Urinary bladder (tissue), 4 donors: ENCODE data around the gene IFI30. TPM values are rescaled to one million over a fixed set of nuclear protein-coding genes. Genes with fewer than 3 reads are reported as not detected.

Experiments used
- DNase-seq: peaks from one replicate; pipeline ENCODE4 v3.0.0-alpha.2; 2015; ENCODE audit errors: extremely low spot score
- H3K27ac ChIP-seq: one replicate; pipeline ENCODE4 v1.5.1; 2013; ENCODE audit warnings: low read depth, mild to moderate bottlenecking, moderate library complexity
- H3K36me3 ChIP-seq: one replicate; pipeline ENCODE4 v1.6.1; 2013; ENCODE audit warnings: mild to moderate bottlenecking, moderate library complexity; ENCODE audit not compliant: insufficient read depth
- H3K4me1 ChIP-seq: one replicate; pipeline ENCODE4 v1.6.1; 2013; ENCODE audit warnings: mild to moderate bottlenecking, moderate library complexity; ENCODE audit not compliant: insufficient read depth
- H3K4me3 ChIP-seq: one replicate; pipeline ENCODE4 v1.5.1; 2013; ENCODE audit warnings: low read depth, low read length
- WGBS: extraction: QIAGEN DNeasy Blood & Tissue Kit; methylation state at CpG from one replicate; pipeline ENCODE4 v1.1.7; 2013; 5-methylcytosine and 5-hydroxymethylcytosine counted together
- polyA plus RNA-seq: library from polyadenylated mRNA; stranded (reverse); fragments of 200-250 nt; gene quantifications from one replicate; pipeline ENCODE4 v1.2.3, GENCODE V29; 2013
- total RNA-seq: library from RNA; depleted of rRNA; stranded (reverse); fragments of >200 nt; gene quantifications from one replicate; pipeline ENCODE4 v1.2.3, GENCODE V29; 2014
- donor health status: healthy with polysubstance abuse.
- donor health status: healthy.

IFI30 gene
- total and polyA plus RNA-seq, 2 donors = 6.6 to 90.6 TPM

DNA sequence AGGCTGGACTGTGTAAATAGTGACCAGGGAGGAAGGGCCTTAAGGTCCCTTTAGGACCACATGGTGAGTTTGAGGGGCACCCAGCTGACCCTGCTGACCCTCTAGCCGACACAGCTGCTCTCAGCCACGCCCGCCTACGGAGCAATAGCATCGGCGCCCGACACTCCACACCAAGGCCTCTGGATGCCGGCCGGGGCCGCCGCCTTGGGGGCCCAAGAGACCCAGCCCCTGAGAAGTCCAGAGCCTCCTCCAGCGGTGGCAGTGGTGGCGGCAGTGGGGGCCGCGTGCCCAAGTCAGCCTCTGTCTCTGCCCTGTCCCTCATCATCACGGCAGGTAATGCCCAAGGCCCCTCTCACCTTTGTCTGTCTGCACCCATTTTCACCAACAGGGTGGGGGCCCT lies 29.3 kb upstream of the IFI30 start:
- 92% methylated on average over 16 of the region's 16 CpGs for WGBS
- no peaks in the 10 kb centered on the region for H3K36me3 ChIP-seq
- DNase-seq = no peak
- no peak overlapping the region for H3K27ac ChIP-seq
- no peak overlapping the region for H3K4me3 ChIP-seq
- H3K4me1 ChIP-seq = no peaks in the 10 kb centered on the region

DNA sequence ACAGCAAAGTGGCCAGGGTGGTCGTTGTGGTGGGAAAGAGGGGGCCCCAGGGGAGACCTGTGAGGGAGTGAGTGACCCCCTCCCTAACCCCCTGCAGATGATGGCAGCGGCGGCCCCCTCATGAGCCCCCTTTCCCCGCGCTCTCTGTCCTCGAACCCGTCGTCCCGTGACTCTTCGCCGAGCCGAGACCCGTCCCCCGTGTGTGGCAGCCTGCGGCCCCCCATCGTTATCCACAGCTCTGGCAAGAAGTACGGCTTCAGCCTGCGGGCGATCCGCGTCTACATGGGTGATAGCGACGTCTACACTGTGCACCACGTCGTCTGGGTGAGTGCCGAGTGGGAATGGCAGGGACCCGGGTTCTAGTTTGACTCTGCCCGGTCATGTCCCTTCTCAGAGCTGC lies 28.7 kb upstream of the IFI30 start:
- WGBS = 97% methylated on average over 28 of the region's 28 CpGs
- no peaks in the 10 kb centered on the region for H3K36me3 ChIP-seq
- DNase-seq = no peak
- H3K4me3 ChIP-seq = no peak overlapping the region
- no peaks in the 10 kb centered on the region for H3K4me1 ChIP-seq
- no peak overlapping the region for H3K27ac ChIP-seq

DNA sequence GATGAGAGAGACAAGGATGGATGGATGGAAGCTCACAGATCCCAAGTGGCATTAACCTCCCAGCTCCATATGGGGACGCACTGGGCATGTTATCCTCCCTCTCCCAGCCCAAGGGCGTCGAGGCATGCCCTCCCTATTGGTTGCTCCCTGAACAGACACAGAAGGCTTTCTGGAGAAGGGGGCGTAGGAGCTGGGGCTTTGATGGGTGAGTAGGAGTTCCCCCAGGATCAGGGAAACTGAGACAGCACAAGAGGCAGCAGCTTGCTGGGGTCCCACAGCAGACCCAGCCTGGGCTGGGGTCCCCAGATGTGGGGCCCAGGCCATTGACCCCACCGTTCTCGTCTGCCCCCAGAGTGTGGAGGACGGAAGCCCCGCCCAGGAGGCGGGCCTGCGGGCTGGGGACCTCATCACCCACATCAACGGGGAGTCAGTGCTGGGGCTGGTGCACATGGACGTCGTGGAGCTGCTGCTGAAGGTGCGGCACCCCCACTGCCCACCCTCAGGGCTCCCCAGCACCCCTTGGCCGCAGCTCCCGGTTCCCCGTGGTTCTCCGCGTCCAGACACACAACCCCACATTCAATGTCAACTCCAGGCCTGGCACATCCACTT lies 28.1 kb upstream of the IFI30 start:
- H3K36me3 ChIP-seq = no peaks in the 10 kb centered on the region
- DNase-seq = no peak
- WGBS = 92% methylated on average over 19 of the region's 19 CpGs
- H3K4me1 ChIP-seq = no peaks in the 10 kb centered on the region
- no peak overlapping the region for H3K4me3 ChIP-seq
- H3K27ac ChIP-seq = no peak overlapping the region

DNA sequence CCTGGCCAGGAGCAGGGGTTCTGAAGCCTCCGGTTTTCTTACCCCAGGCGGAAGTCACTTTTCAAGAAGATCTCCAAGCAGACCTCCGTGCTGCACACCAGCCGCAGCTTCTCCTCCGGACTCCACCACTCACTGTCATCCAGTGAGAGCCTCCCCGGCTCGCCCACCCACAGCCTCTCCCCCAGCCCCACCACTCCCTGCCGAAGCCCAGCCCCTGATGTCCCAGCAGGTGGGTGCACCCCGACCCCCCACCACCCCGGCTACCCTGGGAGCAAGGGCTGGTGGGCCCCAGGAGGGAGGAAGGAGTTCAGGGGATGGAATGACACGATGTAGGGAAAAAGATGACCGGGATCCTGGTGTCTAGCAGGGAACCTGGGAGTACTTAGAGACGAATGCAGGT lies 26.2 kb upstream of the IFI30 start:
- H3K36me3 ChIP-seq = no peaks in the 10 kb centered on the region
- no peak overlapping the region for H3K4me3 ChIP-seq
- no peaks in the 10 kb centered on the region for H3K4me1 ChIP-seq
- DNase-seq = no peak
- H3K27ac ChIP-seq = no peak overlapping the region
- 93% methylated on average over 13 of the region's 13 CpGs for WGBS

DNA sequence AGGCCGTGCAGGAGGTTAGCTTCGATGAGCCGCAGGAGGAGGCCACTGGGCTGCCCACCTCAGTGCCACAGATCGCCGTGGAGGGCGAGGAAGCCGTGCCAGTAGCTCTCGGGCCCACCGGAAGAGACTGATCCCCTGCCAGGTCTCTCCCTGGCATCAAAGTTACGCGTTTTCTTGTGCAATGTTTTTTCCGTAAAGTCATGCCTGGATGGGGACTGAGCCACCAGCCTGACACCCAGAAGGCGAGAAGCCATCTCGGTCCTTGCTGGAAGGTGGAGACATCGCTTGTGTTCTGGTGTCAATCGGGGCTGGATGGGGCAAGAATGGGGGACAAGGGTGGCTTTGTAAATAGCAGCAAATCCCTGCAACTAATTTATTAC lies 24.0 kb upstream of the IFI30 start:
- WGBS = 88% methylated on average over 16 of the region's 16 CpGs
- Histone ChIP-seq H3K36me3 (no peaks in the 10 kb centered on the region), H3K4me1 (no peaks in the 10 kb centered on the region), H3K4me3 (no peak overlapping the region), H3K27ac (no peak overlapping the region)
- no peak for DNase-seq

DNA sequence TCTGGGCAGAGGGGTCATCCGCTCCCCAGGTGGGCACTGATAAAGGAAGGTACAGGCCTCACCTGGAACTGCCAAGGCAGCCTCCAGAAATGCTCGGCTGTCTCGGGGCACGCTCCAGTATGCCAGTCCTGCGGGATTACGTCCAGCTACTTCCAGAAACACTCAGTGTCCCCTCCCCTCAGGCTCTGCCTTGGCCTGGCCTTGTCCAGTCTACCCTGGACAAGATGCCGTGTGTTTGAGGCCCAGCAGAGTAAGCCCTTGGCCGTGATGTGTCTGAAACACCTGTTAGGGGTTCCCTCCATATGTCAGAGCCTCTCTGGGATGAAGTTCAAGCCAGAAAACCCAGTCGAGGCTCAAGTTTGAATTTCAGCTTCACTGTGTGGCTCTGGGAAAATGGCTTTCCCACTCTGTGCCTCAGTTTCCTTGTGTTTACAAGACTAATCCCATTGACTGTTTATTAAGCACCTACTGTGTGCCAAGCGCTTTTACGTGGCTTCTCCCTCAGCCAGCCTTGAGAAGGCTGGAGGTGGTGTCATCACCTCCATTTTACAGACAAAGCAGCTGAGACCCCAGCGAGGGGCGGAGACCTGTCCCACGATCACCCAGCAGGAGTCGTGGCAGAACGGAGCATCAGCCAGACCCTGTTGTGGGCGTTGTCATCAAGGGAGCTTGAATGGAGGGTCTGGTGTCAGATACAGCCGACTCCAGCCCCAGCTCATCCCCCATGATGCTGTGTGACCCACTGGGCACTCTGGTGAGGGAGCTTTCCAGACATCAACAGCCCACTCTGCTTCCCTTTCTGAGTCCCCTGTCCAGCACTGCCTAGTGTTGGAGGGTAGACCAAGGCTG lies 22.6 kb upstream of the IFI30 start:
- no peak overlapping the region for H3K27ac ChIP-seq
- H3K4me3 ChIP-seq = no peak overlapping the region
- H3K4me1 ChIP-seq = peaks cover 2% of the 10 kb centered on the region
- DNase-seq = no peak
- 81% methylated on average over 18 of the region's 18 CpGs for WGBS
- peaks cover 3% of the 10 kb centered on the region for H3K36me3 ChIP-seq

DNA sequence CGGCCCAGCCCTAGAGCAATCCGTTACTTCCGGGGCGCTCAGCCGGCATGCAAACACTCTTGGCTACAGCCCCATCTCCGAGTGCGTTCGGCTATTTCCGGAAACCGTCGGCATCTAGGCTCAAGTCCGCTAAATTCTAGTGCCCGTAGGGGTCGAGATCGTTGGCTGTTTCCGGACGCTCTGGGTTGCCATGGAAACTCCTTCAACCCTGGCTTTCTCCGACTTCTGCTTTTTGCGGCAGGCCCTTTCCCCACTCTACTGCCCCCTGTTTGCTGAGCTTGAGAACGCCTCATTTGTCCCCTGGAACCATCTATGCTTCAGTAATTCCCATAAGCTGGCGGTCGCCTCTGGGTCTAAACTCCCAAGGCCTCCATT lies 21.2 kb upstream of the IFI30 start:
- H3K4me1 ChIP-seq = peaks cover 2% of the 10 kb centered on the region

DNA sequence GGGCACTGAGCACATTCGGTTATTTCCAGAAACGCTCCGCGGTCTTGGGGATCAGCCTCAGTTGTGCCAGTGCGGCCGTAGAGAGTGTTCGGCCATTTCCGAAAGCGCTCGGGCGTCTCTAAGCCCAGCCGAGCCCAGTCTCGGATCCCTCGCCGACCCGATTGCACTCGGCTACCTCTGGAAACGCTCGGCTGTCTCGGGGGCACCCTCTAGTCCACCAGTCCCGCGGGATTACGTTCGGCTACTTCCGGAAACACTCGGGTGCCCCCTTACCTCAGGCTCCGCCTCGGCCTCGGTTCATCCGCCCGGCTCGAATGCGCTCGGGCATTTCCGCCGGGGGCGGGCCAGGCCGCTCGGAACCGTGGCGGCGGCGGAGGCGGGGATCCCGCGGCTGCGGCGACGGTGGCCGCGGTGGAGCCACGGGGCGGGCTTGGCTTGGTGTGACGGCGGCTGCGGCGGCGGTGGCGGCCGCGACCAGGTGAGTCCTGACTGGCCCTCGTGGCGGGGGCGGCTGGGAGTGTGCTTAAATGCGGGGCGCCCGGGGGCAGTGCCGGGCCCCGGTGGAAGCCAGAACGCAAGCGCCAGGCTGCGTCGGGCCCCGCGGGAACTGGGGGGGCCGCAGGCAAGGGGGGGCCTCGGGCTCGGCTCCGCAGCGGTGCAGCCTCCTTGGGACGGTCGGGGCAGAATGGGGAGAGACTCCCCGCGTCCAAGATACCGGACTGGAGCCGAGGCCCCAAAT lies 20.6 kb upstream of the IFI30 start, which contains the start of gene PIK3R2:
Gene PIK3R2 (plus strand): TSS at position 347 of the 739 bp plus-strand sequence. CDS start 2,717 bp downstream, outside the sequence.
- Histone ChIP-seq H3K4me1 (peaks cover 2% of the 10 kb centered on the region), H3K27ac (peak within 1 kb of the TSS; percentile 87), H3K36me3 (peaks cover 3% of the 10 kb centered on the region), H3K4me3 (peak within 1 kb of the TSS; percentile 68)
- WGBS = under 1% methylated on average over 86 of the region's 86 CpGs
- DNase-seq = peak; percentile 99

More for the DNA sequence above, 21.2 kb upstream of the IFI30 start:
- H3K27ac ChIP-seq = peak overlapping the region; percentile 87
- peak; percentile 95 for DNase-seq
- peaks cover 3% of the 10 kb centered on the region for H3K36me3 ChIP-seq
- under 1% methylated on average over 22 of the region's 22 CpGs for WGBS
- H3K4me3 ChIP-seq = peak overlapping the region; percentile 16

DNA sequence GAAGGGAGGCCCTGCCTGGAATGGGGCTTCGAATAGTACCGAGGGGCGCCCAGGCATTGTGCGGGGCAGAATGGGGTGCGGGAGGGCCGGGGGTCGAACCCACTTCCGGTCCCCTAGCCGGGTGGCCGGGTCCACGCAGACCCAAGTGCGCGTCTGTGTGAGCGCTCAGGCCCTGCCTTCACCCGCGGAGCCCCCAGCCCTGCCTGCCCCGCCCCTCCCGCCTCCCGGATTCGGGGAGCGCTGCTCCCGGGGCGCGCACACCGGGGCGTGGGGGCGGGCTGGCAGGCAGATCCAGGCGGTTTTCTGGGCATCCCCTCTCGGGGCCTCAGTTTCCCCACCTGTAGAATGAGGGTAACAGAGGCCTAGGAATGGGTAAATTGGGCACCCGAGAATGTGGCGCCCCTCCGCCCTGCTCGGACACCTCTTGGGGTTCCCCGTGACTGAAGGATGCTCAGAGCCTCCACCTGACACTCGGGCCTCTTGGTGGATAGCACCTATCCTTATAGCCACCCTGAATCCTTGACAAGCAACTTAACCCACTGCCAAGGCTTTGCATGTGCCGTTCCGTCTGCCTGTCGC lies 20.0 kb upstream of the IFI30 start:
- DNase-seq = no peak
- Histone ChIP-seq H3K4me1 (peaks cover 2% of the 10 kb centered on the region), H3K36me3 (peaks cover 3% of the 10 kb centered on the region), H3K4me3 (peak overlapping the region; percentile 68), H3K27ac (peak overlapping the region; percentile 87)
- 1% methylated on average over 38 of the region's 38 CpGs for WGBS

DNA sequence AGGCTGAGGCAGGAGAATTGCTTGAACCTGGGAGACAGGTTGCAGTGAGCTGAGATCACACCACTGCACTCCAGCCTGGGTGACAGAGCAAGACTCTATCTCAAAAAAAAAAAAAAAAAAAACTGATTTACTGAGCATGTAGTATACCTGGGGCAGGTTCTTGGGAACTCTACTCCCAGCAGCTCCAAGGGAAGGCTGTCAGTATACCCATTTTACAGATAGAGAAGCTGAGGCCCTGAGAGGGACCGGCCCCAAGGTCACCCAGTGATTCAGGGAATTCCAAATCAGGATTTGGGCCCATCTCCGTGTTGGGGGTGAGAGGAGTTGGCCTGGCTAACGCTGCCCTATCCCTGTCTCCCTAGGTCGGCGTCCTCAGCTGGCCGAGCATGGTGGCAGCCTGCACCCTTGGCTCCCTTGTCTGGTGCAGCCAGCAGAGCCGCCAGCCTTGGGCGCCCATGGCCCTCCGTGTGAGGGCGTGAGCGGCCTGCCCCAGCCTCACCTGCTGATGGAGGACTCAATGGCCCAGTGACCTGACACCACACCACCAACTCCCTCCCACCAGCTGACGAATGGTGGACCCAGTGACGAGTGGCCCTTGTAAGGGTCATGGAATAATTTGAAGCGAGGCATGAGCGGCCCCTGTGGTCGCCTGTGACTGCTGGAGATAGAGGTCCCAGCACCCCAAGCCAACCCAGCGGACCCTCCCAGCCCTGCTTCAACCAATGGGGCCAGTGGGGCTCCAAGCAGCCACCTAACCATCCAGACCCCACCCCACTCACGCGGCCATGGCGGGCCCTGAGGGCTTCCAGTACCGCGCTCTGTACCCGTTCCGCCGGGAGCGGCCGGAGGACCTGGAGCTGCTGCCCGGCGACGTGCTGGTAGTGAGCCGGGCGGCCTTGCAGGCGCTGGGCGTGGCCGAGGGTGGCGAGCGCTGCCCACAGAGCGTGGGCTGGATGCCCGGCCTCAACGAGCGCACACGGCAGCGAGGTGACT lies 18.2 kb upstream of the IFI30 start:
- DNase-seq = no peak
- peak overlapping the region; percentile 3 for H3K27ac ChIP-seq
- peaks cover 3% of the 10 kb centered on the region for H3K36me3 ChIP-seq
- no peak overlapping the region for H3K4me3 ChIP-seq
- H3K4me1 ChIP-seq = peaks cover 2% of the 10 kb centered on the region
- WGBS = 93% methylated on average over 43 of the region's 43 CpGs

DNA sequence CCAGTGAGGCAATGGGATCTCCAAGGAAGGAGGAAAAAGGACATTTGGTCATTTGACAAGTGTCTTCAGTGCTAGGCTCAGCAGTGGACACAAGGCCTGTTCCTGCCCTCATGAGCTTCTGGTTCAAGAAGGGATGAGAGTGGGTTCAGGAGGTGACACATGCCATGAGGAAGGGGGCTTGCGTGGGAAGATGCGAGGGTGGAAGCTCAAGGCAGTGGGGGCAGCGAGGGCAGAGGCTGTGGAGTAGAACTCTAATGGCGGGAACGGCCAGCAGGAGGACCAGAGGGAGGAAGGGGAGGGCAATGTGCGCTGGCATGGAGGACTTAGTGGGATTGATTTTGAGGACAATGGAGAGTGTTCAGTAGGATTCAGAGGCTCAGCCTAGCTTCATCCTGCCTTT lies 17.3 kb upstream of the IFI30 start:
- no peak overlapping the region for H3K4me3 ChIP-seq
- no peak overlapping the region for H3K27ac ChIP-seq
- no peak for DNase-seq
- WGBS = 95% methylated on average over 5 of the region's 6 CpGs
- H3K4me1 ChIP-seq = peaks cover 2% of the 10 kb centered on the region
- peaks cover 3% of the 10 kb centered on the region for H3K36me3 ChIP-seq

DNA sequence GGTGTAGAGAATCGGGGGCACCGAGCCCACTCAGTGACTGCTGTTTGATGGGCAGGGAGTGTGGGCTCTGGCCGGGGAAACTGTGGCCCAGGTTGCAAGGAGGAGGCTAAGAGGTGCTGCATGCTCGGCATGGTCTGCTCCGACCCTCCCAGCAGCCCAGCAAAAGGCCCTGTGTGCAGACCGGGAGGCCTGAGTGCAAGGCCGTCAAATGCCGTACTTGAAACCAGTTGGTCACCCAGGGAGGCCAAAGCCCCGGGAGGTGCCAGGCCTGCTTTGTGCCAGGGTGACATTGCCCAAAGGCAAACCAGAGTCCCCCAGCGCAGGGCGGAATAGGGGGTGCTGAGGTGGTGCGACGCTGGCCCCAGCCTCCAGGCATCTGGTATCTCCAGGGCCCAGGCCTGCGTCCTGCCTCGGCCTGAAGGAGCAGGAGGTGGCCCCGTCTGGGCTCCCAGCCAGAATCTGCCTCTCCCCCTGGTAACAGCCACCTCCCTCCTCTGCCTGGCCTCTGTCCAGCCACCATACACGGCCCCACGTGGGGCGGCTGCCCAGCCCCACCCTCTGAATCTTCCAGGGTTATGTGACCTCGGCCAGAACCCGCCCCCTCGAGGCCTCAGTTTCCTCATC lies 16.7 kb upstream of the IFI30 start:
- peak overlapping the region; percentile 28 for H3K27ac ChIP-seq
- peak; percentile 78 for DNase-seq
- WGBS = 23% methylated on average over 22 of the region's 22 CpGs
- peaks cover 2% of the 10 kb centered on the region for H3K4me1 ChIP-seq
- H3K4me3 ChIP-seq = no peak overlapping the region
- H3K36me3 ChIP-seq = peaks cover 3% of the 10 kb centered on the region
